Measurements from ENCODE around the gene YPEL1. TPM values are rescaled to one million over a fixed set of nuclear protein-coding genes. Genes with fewer than 3 reads are reported as not detected.

The YPEL1 gene
- total and polyA plus RNA-seq, 3 experiments from 2014 or later, result 2.4 to 27.0 (median 2.6) TPM

DNA sequence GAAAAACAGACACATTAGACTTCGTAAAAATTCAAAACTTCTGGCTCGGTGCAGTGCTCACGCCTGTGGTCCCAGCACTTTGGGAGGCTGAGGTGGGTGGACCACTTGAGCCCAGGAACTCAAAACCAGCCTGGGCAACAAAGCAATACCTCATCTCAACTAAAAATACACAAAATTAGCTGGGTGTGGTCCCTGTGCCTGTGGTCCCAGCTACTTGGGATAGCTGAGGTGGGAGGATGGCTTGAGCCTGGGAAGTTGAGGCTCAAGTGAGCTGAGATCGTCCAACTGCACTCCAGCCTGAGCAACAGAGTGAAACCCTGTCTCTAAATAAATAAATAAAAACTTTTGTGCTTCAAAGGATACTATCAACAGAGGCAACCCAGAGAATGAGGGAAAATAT, 23.7 kb downstream of the YPEL1 start:
- Mint-ChIP-seq H3K27me3 (no peaks in the 10 kb centered on the region), H3K4me1 (peaks cover 9 to 18% (median 14%) of the 10 kb centered on the region in 3 donors), H3K9me3 (no peaks in the 10 kb centered on the region), H3K4me3 (no peak overlapping the region), H3K27ac (peak overlapping the region in 1 of 8 donors; percentile 68), H3K36me3 (peaks cover 3 to 32% (median 5%) of the 10 kb centered on the region in 3 donors)
- ChIA-PET POLR2A (no interaction called here), CTCF (interaction anchor here (1.0 to 2.3 kb wide), 4 partner anchors 19 to 241 kb away, joined by 3 to 6 read pairs (median 4); partner anchors contain the start of gene PPM1F)
- Histone ChIP-seq H3K27ac (ENCODE audit: low read depth, low read length) (no peak overlapping the region), H3K4me3 (ENCODE audit: low read length) (no peak overlapping the region), H3K9me3 (ENCODE audit: low read length) (no peaks in the 10 kb centered on the region), H3K4me1 (ENCODE audit: insufficient read depth, low read length) (peaks cover 14% of the 10 kb centered on the region), H3K27me3 (ENCODE audit: insufficient read depth, low read length, poor library complexity, severe bottlenecking) (peaks cover 3% of the 10 kb centered on the region), H3K36me3 (ENCODE audit: insufficient read depth, low read length) (no peaks in the 10 kb centered on the region)
- DNase-seq, result no peak

DNA sequence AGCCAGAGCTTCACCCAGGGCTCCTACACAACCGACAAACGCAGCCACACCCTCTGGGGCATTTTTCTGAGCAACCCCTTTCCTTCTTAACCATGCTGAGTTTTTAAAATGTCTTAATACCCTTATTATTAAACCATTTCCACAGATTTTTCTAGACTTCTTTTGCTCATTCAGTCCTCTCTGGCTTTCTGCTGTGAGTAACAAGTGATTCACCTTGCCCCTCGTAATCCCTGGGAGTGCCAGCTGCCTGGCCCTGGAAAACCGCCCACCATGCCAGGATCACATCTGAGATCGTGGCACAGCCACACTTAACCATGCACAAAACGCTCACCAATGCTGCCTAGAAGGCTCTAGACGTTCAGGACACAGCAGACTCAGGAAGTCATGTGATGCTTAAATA, 25.4 kb downstream of the YPEL1 start:
- peaks cover 9 to 15% (median 14%) of the 10 kb centered on the region in 3 donors for H3K4me1 Mint-ChIP-seq
- Histone ChIP-seq H3K4me3 (ENCODE audit: low read length) (no peak overlapping the region), H3K9me3 (ENCODE audit: low read length) (no peaks in the 10 kb centered on the region), H3K4me1 (ENCODE audit: insufficient read depth, low read length) (peaks cover 14% of the 10 kb centered on the region), H3K27ac (ENCODE audit: low read depth, low read length) (no peak overlapping the region), H3K36me3 (ENCODE audit: insufficient read depth, low read length) (no peaks in the 10 kb centered on the region), H3K27me3 (ENCODE audit: insufficient read depth, low read length, poor library complexity, severe bottlenecking) (peaks cover 3% of the 10 kb centered on the region)
- peak overlapping the region in 1 of 8 donors; percentile 35 for H3K27ac Mint-ChIP-seq
- DNase-seq, result no peak
- H3K36me3 Mint-ChIP-seq, result peaks cover 3 to 36% (median 5%) of the 10 kb centered on the region in 3 donors
- no peak overlapping the region for H3K4me3 Mint-ChIP-seq
- H3K27me3 Mint-ChIP-seq, result no peaks in the 10 kb centered on the region
- H3K9me3 Mint-ChIP-seq, result no peaks in the 10 kb centered on the region
- ChIA-PET CTCF (interaction anchor here (1.6 to 2.3 kb wide), 3 partner anchors 16 to 243 kb away, joined by 5 to 6 read pairs (median 6); partner anchors contain the start of gene PPM1F), POLR2A (no interaction called here)

DNA sequence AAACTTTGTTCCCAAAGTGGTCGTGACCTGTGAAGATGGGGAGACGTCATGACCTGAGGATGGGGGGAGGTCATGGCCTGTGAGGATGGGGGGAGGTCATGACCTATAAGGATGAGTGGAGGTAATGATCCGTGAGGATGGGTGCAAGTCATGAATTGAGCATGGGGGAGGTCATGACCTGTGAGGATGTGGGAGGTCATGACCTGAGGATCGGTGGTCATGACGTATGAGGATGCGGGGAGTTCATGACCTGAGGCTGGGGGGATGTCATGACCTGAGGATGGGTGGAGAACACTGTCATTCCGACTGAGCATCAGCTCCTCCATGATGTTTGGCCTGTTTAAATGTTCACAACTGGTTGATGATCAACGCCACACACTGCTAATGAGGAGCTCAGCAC, 25.9 kb downstream of the YPEL1 start:
- no peaks in the 10 kb centered on the region for H3K9me3 Mint-ChIP-seq
- Histone ChIP-seq H3K27ac (ENCODE audit: low read depth, low read length) (no peak overlapping the region), H3K9me3 (ENCODE audit: low read length) (no peaks in the 10 kb centered on the region), H3K4me1 (ENCODE audit: insufficient read depth, low read length) (peaks cover 14% of the 10 kb centered on the region), H3K27me3 (ENCODE audit: insufficient read depth, low read length, poor library complexity, severe bottlenecking) (peaks cover 3% of the 10 kb centered on the region), H3K4me3 (ENCODE audit: low read length) (no peak overlapping the region), H3K36me3 (ENCODE audit: insufficient read depth, low read length) (no peaks in the 10 kb centered on the region)
- peak overlapping the region in 1 of 8 donors; percentile 35 for H3K27ac Mint-ChIP-seq
- ChIA-PET CTCF (interaction anchor here (1.6 to 2.3 kb wide), 3 partner anchors 16 to 243 kb away, joined by 5 to 6 read pairs (median 6); partner anchors contain the start of gene PPM1F), POLR2A (no interaction called here)
- DNase-seq, result no peak
- H3K4me3 Mint-ChIP-seq, result no peak overlapping the region
- H3K36me3 Mint-ChIP-seq, result peaks cover 3 to 35% (median 5%) of the 10 kb centered on the region in 3 donors
- H3K27me3 Mint-ChIP-seq, result no peaks in the 10 kb centered on the region
- peaks cover 7 to 15% (median 11%) of the 10 kb centered on the region in 3 donors for H3K4me1 Mint-ChIP-seq

DNA sequence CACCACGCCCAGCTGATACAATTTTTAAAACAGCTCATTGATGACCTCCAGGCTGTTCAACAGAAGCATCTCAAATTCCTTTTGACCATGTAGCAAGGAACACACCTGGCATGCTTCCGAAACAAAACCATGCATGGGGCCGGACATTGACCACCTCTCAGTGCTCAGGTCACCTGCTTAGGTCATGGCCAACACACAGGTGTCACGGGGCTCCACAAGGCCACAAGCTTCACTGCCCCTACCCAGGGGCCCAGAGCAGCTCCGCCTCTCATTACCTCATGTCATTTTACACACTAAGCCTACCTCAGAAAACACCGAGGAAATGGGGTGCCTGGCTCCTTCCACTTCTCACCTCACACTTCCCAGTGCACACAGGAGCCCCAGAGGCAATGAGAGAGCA, 26.6 kb downstream of the YPEL1 start:
- no peak overlapping the region for H3K27ac Mint-ChIP-seq
- Histone ChIP-seq H3K4me3 (ENCODE audit: low read length) (no peak overlapping the region), H3K9me3 (ENCODE audit: low read length) (no peaks in the 10 kb centered on the region), H3K36me3 (ENCODE audit: insufficient read depth, low read length) (no peaks in the 10 kb centered on the region), H3K27ac (ENCODE audit: low read depth, low read length) (no peak overlapping the region), H3K4me1 (ENCODE audit: insufficient read depth, low read length) (peaks cover 14% of the 10 kb centered on the region), H3K27me3 (ENCODE audit: insufficient read depth, low read length, poor library complexity, severe bottlenecking) (peaks cover 3% of the 10 kb centered on the region)
- peaks cover 7 to 11% (median 10%) of the 10 kb centered on the region in 3 donors for H3K4me1 Mint-ChIP-seq
- H3K9me3 Mint-ChIP-seq, result no peaks in the 10 kb centered on the region
- no peaks in the 10 kb centered on the region for H3K27me3 Mint-ChIP-seq
- H3K36me3 Mint-ChIP-seq, result peaks cover 3 to 34% (median 5%) of the 10 kb centered on the region in 3 donors
- no peak overlapping the region for H3K4me3 Mint-ChIP-seq
- POLR2A ChIA-PET, result no interaction called here
- CTCF ChIA-PET, result interaction anchor here (2.7 kb wide), 1 partner anchor 229 kb away, joined by 9 read pairs; no protein-coding TSS in a partner anchor
- no peak for DNase-seq

DNA sequence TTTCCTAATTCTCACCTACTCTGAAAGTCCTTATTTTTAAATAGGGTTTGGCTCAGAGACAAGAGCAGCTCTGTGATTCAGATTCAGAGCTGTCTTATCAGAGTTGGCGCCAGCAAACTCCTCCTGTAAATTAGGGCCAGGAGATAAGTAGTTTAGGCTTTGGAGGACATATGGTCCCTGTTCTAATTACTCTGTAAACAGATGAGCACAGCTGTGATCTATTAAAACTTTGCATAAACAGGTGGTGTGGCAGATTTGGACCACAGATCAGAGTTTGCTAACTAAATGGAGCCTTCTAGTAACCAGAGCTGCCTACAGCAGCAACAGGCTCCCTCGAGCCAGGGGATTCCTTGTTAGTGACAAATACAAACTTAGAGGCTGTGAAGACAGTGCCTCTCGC, 27.9 kb downstream of the YPEL1 start:
- H3K36me3 ChIP-seq (ENCODE audit: insufficient read depth, low read length), result no peaks in the 10 kb centered on the region
- no peaks in the 10 kb centered on the region for H3K9me3 ChIP-seq (ENCODE audit: low read length)
- H3K36me3 Mint-ChIP-seq, result peaks cover 1 to 36% (median 5%) of the 10 kb centered on the region in 3 donors
- CTCF ChIA-PET, result interaction anchor here (2.7 kb wide), 1 partner anchor 231 kb away, joined by 9 read pairs; no protein-coding TSS in a partner anchor
- no peaks in the 10 kb centered on the region for H3K9me3 Mint-ChIP-seq
- H3K4me3 Mint-ChIP-seq, result no peak overlapping the region
- no peak overlapping the region for H3K27ac ChIP-seq (ENCODE audit: low read depth, low read length)
- POLR2A ChIA-PET, result interaction anchor here (0.5 to 0.6 kb wide), 2 partner anchors 56 to 272 kb away, joined by 6 read pairs; no protein-coding TSS in a partner anchor
- H3K27me3 Mint-ChIP-seq, result no peaks in the 10 kb centered on the region
- peak overlapping the region in 1 of 8 donors; percentile 36 for H3K27ac Mint-ChIP-seq
- H3K4me1 Mint-ChIP-seq, result peaks cover 0 to under 1% (median 0%) of the 10 kb centered on the region in 3 donors
- H3K27me3 ChIP-seq (ENCODE audit: insufficient read depth, low read length, poor library complexity, severe bottlenecking), result no peaks in the 10 kb centered on the region
- no peak overlapping the region for H3K4me3 ChIP-seq (ENCODE audit: low read length)
- H3K4me1 ChIP-seq (ENCODE audit: insufficient read depth, low read length), result peaks cover 6% of the 10 kb centered on the region
- no peak for DNase-seq

DNA sequence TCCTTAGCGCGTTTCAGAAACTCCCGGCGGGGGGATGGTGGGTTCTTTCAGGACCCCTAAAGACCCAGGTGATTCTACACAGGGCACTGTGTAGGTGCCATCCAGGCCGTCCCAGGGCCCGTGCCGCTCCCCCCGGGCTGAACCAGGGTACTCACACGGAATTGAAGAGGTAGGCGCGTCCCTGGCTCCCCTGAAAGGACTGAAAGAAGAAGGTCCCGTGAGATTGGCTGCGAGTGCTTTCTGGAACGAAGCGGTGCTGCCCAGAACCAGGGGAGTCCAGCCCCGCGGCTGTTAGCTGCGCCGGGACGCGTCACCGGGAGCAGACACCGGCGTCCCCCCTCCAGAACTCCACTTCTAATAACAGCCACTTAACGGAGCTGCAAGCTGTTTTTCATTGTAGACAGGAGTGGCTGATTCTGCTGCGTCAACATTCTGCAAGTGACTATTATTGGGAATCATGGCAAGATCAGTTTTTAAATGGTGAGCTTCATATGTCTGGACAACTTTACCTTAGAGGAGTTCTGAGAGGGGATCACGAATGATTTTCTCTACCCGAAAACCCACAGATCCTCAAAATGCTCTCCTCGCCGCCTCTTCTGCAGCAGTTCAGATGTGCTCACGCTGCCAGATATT, 31.8 kb downstream of the YPEL1 start:
- no peak for DNase-seq
- ChIA-PET CTCF (no interaction called here), POLR2A (no interaction called here)
- Histone ChIP-seq H3K27ac (ENCODE audit: low read depth, low read length) (no peak overlapping the region), H3K36me3 (ENCODE audit: insufficient read depth, low read length) (peaks cover 3% of the 10 kb centered on the region), H3K27me3 (ENCODE audit: insufficient read depth, low read length, poor library complexity, severe bottlenecking) (no peaks in the 10 kb centered on the region), H3K4me1 (ENCODE audit: insufficient read depth, low read length) (peaks cover 6% of the 10 kb centered on the region), H3K4me3 (ENCODE audit: low read length) (no peak overlapping the region), H3K9me3 (ENCODE audit: low read length) (no peaks in the 10 kb centered on the region)
- H3K36me3 Mint-ChIP-seq, result peaks cover 0 to 50% (median 1%) of the 10 kb centered on the region in 3 donors
- H3K27ac Mint-ChIP-seq, result peak overlapping the region in 1 of 8 donors; percentile 5
- H3K4me3 Mint-ChIP-seq, result no peak overlapping the region
- H3K27me3 Mint-ChIP-seq, result no peaks in the 10 kb centered on the region
- H3K9me3 Mint-ChIP-seq, result no peaks in the 10 kb centered on the region
- no peaks in the 10 kb centered on the region for H3K4me1 Mint-ChIP-seq

DNA sequence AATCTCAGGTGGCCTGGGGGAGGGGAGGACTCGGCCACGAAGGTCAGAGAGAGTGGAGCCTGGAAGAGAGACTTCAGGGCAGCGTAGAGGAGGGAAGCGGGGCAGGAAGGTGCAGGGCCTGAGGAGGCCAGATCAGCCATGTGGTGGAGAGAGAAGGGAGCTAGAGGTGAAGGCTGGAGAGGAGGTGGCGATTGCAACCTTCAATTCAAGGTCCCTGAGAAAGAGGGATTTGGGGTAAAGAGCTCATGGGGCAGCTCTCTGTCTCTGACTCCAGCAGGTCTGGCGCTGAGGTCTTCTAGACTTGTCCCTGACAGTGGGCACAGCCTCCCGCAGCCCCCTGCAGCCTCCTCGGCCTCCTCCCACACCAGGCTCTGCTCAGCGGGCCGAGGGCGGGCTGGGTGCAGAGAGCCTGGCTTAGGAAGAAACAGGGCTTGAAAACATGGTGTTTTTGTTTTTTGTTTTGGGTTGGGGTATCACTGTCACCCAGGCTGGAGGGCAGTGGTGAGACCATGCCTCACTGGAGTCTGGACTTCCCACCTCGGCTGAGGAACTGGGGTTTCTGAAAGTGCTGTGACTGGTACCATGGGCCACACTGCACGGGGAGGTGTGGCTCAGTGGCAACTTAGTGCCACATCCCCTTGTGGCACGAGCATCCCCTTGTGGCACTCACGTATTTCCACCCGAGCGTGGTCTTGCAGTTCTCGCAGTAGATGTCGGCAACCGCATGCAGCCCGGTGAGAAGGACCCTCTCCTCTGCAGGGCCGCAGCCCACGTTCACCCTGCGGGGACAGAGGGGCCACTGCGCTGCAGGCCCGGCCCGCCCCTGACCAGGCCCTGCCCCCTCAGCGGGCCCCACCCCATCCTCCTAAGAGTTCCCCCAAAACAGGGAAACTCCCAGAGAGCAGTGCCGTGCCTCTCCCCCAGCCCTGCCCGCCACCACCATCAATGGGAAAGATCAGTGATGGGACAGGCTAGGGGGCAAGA, 32.6 kb downstream of the YPEL1 start:
- Mint-ChIP-seq H3K4me3 (no peak overlapping the region), H3K9me3 (no peaks in the 10 kb centered on the region), H3K27me3 (no peaks in the 10 kb centered on the region), H3K4me1 (no peaks in the 10 kb centered on the region), H3K36me3 (peaks cover 0 to 57% (median 4%) of the 10 kb centered on the region in 3 donors), H3K27ac (peak overlapping the region in 6 of 8 donors; percentile 26 to 73 (median 48))
- POLR2A ChIA-PET, result no interaction called here
- Histone ChIP-seq H3K9me3 (ENCODE audit: low read length) (no peaks in the 10 kb centered on the region), H3K27me3 (ENCODE audit: insufficient read depth, low read length, poor library complexity, severe bottlenecking) (no peaks in the 10 kb centered on the region), H3K4me3 (ENCODE audit: low read length) (no peak overlapping the region), H3K4me1 (ENCODE audit: insufficient read depth, low read length) (peaks cover 6% of the 10 kb centered on the region), H3K36me3 (ENCODE audit: insufficient read depth, low read length) (peaks cover 8% of the 10 kb centered on the region), H3K27ac (ENCODE audit: low read depth, low read length) (no peak overlapping the region)
- CTCF ChIA-PET, result interaction anchor here (1.2 kb wide), 1 partner anchor 236 kb away, joined by 3 read pairs; no protein-coding TSS in a partner anchor
- DNase-seq, result no peak
